Medulla oblongata (tissue), 1 donor: ENCODE data around the gene R3HCC1L.

Experiments
- DNase-seq: peaks from one replicate; pipeline ENCODE4 v3.0.0-alpha.2; 2015; ENCODE audit errors: extremely low spot score

The R3HCC1L gene

GRCh38 chr10:98231417-98231816, 97.0 kb downstream of the R3HCC1L start:
- DNase-seq: no peak

- DNase-seq: no peak
Observed at GRCh38 chr10:98235846-98236245, 101.4 kb downstream of the R3HCC1L start.

DNA sequence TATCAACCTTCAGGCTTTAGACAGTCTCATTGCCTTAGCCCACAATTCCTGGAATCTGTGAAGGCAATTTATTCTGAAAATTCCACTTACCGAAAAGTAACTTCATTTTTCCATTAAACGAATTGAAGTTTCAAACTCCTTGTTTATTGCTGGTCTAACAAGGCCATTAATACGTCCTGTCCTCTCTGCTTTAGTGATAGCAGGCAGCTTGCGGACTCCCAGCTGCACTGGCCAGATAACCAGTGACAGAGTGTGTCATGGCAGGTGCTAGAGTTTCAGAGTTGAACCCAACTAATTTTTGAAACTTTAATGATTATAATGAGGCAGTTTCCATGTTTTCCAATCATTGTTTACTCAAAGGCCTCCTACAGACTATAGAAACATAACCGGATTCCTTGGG, 102.4 kb downstream of the R3HCC1L start:
- no peak for DNase-seq

GRCh38 chr10:98238391-98238790, 103.9 kb downstream of the R3HCC1L start:
- DNase-seq: no peak

DNA sequence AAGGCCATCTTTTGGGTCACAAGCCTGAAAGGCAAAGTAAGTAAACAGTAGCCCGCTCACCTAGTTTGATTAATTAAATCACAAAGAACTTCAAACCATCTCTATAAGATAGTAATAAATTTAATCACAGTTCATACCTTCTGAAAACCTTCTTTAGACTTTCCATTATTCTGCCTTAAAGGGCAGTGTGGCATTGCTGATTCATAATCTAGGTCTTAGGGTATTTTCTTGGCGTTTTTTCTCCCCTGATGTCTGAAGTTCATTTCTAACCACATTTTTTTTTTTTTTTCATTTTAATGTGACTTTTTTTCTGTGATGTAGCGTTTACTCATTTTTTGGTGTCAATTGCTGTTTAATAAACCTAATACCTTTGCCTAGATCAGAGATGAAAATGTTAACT, 106.1 kb downstream of the R3HCC1L start:
- no peak for DNase-seq

DNA sequence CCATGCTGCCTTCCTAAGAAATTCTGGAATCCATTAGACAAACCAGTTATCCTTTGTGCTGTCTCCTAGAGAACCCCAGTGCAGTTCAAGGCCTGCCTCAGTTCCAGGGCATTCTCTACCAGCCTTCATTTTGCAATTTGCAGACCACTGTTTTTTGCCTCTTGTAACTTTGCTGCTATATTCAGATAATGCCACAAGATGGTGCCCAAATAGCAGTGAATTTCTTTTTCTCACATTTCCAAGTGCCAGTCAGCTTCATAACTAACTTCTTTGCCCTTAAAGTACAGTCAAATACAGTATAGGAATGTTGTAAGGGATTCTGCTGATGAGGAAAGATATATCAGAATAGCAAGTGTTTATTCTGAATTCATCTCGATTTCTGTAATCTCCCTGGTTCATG, 108.4 kb downstream of the R3HCC1L start:
- peak; percentile 48 for DNase-seq

DNA sequence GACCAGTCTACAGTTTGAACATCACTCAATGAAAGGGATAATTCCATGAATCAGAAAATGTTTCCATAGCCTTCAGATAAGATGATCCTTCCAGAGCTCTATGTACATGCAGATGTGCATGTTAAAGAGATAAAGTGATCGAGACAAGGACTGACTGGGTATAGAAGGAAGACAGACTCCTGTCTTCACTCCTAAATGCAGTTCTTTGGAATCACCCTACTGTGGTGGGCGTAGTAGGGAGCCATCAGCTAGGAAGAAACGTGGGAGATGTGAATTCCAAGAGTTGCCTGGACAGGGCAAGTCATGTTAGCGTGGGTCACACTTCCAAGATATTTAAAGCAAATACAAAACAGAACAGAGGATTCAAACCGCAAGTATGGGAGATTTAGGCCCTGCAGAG, 109.7 kb downstream of the R3HCC1L start:
- no peak for DNase-seq

GRCh38 chr10:98244586-98244985, 110.1 kb downstream of the R3HCC1L start:
- DNase-seq: no peak

DNA sequence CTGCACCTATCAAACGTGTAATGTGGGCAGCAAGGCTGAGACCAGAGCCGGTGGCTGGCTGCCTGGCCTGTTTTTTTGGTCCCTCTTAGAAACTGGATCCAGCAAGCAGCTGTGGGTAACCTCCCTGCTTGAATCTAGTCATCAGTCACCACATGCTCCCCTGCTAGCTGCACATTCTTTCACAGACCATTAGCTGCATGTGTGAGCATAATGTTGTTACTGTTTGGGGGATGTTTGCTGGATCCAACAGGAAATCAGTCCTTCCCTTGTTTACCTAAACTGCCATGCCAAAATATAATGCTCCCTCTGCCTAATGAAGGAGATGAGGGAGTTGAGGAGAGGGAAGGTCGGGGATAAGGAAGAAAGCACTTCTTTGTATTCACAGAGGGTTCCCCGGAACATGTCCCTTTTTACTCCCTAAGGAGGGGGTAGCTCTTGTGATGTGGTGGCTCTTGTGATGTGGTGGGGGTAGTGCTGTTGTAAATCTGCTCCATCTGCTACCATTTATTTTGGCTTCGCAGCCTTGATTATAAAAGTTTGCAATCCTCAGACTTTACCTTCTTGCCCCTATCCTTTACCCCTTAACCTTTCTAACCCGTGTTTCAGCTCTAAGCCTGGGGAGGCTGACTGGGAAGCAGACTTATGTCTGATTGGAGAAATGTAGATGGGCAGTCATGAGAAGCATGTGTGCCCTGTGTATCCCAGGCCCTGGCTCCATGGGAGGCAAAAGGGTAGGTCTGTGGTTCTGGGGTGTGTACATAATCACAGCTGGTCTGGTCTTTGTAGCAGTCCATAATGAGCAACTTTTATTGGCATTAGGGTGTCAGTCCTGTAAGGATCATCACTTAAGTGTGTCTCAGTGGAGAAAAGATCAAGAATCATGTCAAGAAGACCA, 112.7 kb downstream of the R3HCC1L start:
- peak; percentile 58 for DNase-seq

DNA sequence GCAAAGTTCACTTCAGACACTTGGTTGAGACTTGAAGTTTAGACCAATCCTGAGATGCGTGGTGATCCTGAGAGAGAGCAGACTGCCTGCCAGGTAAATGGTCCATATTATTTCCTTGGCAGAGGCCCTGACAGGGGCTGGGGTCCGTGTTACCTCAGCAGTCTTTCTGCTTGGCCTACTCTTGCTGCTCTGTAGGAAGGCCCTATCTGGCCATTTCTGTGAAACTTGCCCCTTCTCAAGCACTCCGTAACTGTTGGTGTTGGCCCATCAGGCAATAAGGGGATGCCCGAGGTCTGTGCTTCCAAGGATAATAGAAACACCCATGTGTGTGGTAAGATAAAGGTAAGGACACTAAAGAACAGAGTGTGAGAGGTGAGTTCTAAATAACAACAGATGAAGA, 113.6 kb downstream of the R3HCC1L start:
- DNase-seq: no peak

- no peak for DNase-seq
Observed at GRCh38 chr10:98249134-98249533, 114.7 kb downstream of the R3HCC1L start.

- DNase-seq: no peak
Observed at GRCh38 chr10:98251399-98251798, 116.9 kb downstream of the R3HCC1L start.

DNA sequence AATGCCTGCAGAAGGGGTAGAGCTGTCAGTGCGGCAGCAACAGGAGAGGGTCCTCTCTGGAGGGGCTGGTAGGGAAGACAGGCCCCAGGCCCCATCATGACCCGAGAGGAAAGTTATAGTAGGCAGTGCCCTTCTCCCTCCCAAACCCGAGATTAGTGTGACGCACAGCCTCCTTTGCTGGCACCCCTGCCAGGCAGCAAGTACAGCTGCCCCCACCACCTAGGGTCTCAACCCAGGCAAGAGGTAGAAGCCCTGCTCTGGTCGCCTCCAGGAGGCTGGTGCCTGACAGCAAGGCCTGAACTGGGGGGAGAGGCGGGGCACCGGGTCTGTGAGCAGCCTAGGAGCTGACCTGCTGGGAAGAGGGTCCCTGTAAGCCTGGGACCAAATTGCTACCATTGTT, 118.0 kb downstream of the R3HCC1L start:
- DNase-seq: no peak

GRCh38 chr10:98253499-98253898, 119.0 kb downstream of the R3HCC1L start:
- DNase-seq: no peak

DNA sequence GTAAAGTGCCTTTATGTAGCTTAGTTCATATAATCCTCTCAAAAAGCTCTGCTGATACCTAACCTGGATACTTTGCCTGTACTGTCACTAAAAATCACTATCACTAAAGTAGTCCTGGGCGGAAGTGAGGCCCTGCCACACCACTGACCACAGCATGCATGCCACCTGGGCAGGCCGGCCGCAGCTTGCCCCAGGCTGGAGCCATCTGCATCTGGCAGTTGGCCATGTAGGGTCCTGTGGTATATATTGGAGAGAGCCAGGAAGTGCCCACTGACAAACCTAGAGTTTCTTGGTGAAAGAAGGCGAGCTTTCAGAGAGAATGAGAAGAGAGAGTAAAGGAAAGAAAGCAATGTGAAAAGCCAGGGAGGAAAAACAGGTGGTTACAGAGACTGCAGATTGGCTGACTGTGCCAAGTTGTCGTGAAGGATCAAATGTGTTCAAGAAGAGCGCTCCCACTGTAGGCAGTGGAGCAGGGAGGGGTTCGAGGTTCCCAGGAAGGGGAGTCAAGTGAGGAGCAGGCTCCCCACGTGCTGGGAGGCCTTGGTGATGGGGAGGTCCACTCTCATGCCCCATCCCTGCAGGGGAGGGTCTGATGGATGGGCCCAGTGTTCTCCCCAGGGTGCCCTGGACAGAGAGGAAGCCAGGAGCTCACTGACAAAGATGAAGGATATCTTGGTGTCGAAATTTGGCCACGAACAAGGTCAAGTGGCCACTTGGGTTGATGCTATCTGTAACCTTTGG, 119.9 kb downstream of the R3HCC1L start:
- DNase-seq: no peak

DNA sequence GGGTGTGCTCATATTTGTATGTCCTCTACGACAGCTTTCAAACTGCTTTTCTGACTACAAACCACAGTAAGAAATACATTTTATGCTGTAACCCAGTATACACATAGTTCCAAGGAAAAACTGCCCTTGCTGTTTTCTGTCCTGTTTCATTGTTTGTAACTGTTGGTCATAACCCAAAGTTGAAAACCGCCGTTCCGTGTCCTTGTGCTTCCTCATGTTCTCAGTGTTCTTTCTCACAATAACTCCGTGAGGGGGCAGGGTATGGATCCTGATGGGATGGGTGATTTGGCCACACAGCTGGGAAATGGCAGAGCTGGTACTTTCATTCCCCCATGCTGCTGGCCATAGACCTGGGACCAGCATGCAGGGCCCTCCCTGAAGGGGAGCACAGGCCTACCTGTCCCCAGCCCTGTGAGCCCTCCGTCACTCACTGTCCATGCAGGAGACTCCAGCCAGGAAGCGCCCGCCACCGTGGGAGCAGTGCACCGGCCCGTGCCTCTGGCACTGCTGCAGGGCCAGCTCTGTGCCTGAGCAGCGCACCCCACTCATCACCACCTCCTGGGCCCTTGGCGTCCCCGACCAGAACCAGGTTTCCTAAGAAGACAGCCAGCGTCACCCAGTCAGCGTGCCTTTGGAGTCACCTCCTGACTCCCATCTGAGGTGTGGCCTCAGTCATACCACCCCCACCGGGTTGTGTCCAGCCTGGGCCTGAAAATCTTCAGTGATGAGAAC, 120.9 kb downstream of the R3HCC1L start:
- no peak for DNase-seq

DNA sequence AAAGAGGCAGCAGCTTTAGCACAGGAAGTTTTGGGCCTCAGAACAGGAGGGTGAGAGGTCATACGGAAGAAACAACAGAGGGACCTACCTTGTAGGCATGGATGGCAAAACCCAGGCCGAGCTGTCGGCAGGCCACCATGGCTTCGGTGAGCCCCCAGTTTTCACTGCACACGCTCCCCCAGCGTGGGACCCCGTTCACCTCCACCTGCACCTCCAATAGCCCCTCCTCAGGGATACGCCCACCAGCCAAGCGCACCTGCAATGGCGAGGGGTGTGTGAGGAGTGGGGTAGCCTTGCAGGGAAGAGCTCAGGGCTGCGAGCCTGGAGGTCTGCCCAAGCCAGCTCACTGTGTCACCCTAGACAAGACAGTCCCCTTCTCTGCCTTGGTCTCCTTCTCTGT, 122.2 kb downstream of the R3HCC1L start:
- no peak for DNase-seq

DNA sequence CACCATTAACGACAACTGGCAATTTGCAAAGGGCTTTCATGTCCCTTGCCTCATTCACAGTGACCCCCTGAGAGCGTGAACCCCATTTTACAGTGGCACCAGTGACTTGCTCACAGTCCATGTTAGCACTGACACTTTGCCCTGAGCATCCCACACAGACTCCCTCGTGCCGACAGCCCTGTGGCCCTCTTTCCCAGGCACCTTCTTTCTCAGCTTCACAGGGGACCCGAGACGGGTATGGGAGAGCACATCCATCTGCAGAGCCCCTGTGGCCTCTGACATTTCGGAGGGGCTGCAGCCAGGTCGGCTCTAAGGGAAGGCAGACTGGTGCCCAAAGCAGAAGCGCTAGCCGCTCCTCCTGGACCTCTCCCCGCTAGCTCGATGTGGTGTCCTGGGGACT, 122.7 kb downstream of the R3HCC1L start:
- DNase-seq: no peak

- DNase-seq: no peak
Observed at GRCh38 chr10:98257961-98258360, 123.5 kb downstream of the R3HCC1L start.

GRCh38 chr10:98258683-98259454, 124.4 kb downstream of the R3HCC1L start:
- no peak for DNase-seq

DNA sequence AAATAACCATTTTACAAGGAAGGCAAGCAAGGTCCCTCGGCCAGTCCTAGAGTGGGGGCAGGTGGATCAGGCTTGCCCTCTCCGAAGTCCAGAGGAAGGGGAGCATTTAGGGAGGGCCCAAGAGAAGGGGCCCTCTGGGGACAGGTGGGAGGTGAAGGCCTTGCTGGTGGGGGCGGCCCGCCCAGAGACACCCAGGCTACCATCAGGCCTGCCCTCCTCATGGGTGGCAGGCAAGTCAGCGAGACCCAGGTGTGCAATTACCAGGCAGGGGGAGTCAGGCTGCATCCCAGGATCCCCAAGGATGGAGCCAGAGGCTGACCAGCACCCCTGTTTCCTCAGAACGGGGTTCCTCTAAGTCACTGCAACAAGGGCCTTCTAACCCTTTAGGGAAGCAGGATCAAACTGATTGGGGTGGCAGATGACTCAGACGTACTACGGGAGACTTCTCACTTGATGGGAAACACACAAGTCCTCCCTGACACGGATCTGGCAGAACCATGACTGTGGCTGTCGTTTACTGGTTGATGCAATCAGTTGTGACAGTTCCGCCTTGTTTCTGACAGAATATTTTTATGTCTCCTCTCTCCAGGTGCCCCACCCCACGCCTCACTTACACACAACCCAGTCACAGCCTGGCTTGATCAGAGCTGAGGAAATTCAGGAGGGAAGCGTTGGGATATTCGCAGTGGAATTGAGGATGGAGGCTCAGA, 125.3 kb downstream of the R3HCC1L start:
- no peak for DNase-seq
